Sigmoid colon (tissue), 4 donors: ENCODE data around the gene CEP70.

Experiments
- EP300 ChIP-seq, 4 donors: sonication (generic); formaldehyde crosslinking; IDR thresholded peaks; one replicate each; pipeline ENCODE4 v1.6.1; 2017; ENCODE audit warnings: antibody characterized with exemption in 4 of 4
- POLR2A ChIP-seq, 2 donors: fragments of 450-650 bp; IDR thresholded peaks; one replicate each; pipeline ENCODE4 v1.6.1; 2016; ENCODE audit warnings: antibody characterized with exemption in 2 of 2, mild to moderate bottlenecking in 2 of 2, moderate library complexity in 2 of 2
- POLR2AphosphoS5 ChIP-seq, 4 donors: sonication (generic); formaldehyde crosslinking; IDR thresholded peaks; one replicate each; pipeline ENCODE4 v1.6.1; 2017; ENCODE audit warnings: antibody characterized with exemption in 4 of 4
- TF ChIP-seq, protein P1 (sequence below), 4 experiments: fragments of 450-650 bp in 3 of 4; fragments of 200-600 bp in 1 of 4; IDR thresholded peaks; one replicate each; pipeline ENCODE4 v1.5.1; 2016 to 2019; ENCODE audit warnings: antibody characterized with exemption in 4 of 4, mild to moderate bottlenecking in 3 of 4, moderate library complexity in 2 of 4

DNA sequence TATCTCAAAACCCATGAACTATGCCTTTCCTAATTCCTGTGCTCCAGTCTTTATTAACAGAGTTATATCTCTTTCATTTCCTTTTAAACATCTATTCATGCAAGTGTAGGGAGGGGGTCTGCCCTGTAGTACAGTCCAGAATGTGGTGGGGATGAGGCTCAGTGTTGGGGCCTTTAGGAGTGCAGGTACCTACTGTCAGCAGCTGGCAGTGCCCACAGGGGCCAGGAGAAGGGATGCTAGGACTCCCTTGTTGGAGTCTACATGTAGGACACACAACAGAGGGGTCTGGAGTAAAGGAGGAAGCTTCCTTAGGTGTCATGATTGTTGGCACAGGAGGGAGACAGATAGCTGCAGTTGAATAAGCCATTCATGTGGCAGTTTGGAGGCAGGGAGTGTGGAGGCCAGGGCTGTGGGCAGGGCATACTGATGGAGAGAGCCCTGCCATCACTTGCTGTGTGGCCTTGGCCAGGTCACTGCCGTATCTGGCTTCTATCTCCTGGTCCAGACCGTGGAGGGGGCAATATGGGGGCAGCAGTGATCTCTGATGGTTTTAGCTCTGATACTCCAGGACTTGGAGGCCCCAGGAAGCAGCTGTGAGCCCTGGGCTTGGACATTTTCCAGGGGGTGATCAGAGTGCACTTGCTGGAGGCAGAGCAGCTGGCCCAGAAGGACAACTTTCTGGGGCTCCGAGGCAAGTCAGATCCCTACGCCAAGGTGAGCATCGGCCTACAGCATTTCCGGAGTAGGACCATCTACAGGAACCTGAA is 130.2 kb downstream of the CEP70 start:
- TF ChIP-seq, protein P1, sequence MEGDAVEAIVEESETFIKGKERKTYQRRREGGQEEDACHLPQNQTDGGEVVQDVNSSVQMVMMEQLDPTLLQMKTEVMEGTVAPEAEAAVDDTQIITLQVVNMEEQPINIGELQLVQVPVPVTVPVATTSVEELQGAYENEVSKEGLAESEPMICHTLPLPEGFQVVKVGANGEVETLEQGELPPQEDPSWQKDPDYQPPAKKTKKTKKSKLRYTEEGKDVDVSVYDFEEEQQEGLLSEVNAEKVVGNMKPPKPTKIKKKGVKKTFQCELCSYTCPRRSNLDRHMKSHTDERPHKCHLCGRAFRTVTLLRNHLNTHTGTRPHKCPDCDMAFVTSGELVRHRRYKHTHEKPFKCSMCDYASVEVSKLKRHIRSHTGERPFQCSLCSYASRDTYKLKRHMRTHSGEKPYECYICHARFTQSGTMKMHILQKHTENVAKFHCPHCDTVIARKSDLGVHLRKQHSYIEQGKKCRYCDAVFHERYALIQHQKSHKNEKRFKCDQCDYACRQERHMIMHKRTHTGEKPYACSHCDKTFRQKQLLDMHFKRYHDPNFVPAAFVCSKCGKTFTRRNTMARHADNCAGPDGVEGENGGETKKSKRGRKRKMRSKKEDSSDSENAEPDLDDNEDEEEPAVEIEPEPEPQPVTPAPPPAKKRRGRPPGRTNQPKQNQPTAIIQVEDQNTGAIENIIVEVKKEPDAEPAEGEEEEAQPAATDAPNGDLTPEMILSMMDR (IDR thresholded peaks at IDR 0.05), result no peak
- TF ChIP-seq POLR2A (IDR thresholded peaks at IDR 0.05), result no peak
- no peak for TF ChIP-seq POLR2AphosphoS5 (IDR thresholded peaks at IDR 0.05)
- TF ChIP-seq EP300 (IDR thresholded peaks at IDR 0.05), result no peak
